ENCODE data around the gene GSDMA. TPM values are rescaled to one million over a fixed set of nuclear protein-coding genes. Genes with fewer than 3 reads are reported as not detected.

The GSDMA gene
- total RNA-seq, 5 donors from 2014 or later (not counting 1 experiment from before 2014, with no cell fraction given): 0.86 to 7.6 (median 3.4) TPM

DNA sequence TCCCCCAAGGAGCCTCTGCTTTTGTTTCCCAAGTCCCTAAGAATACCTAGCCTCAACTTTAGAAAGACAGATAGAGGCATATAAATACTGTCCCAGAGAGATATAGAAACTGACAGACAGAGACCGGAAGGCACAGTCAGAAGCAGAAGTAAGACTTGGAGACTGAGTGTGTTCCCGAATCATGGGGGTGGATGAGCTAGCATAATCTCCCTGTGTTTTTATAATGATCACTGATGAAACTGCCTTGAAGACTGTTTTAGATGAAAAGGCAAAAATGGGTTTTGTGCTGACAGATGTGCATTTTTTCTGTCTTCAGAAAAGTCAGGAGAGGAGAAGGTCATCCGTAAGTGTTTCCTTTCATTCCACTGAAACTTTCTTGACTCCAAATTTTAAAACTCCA, 9.5 kb downstream of the GSDMA start:
- no peak overlapping the region for H3K4me3 ChIP-seq (ENCODE audit: control insufficient read depth in 1 of 2, extremely low read depth in 1 of 2, low read length in 1 of 2)
- WGBS (ENCODE audit: insufficient coverage): 47% methylated on average over 2 of the region's 3 CpGs
- no peaks in the 10 kb centered on the region for H3K9me3 Mint-ChIP-seq
- H3K4me1 Mint-ChIP-seq: peaks cover 0 to 5% (median 0%) of the 10 kb centered on the region in 3 donors
- peaks cover 0 to 12% of the 10 kb centered on the region in 2 experiments for H3K4me1 ChIP-seq (ENCODE audit: control insufficient read depth in 1 of 2, extremely low read depth in 1 of 2, insufficient read depth in 2 of 2, low read length in 2 of 2)
- no peak overlapping the region for H3K27ac Mint-ChIP-seq
- ATAC-seq (replicated peaks in 1 of 4) (no peak), DNase-seq (no peak)
- no peaks in the 10 kb centered on the region for H3K36me3 ChIP-seq (ENCODE audit: control insufficient read depth in 2 of 2, extremely low read depth in 1 of 2, insufficient read depth in 1 of 2, low read length in 1 of 2)
- peaks cover 0 to 16% of the 10 kb centered on the region in 2 experiments for H3K27me3 ChIP-seq (replicated peaks in 1 of 2; ENCODE audit: control insufficient read depth in 2 of 2, extremely low read depth in 1 of 2, insufficient read depth in 2 of 2, low read length in 1 of 2)
- POLR2A ChIA-PET: no interaction called here
- no peaks in the 10 kb centered on the region for H3K36me3 Mint-ChIP-seq
- peaks cover 22 to 23% of the 10 kb centered on the region in 2 donors for H3K27me3 Mint-ChIP-seq
- H3K27ac ChIP-seq (ENCODE audit: low read length): no peak overlapping the region
- no peak overlapping the region for H3K4me3 Mint-ChIP-seq
- no peaks in the 10 kb centered on the region for H3K9me3 ChIP-seq
- CTCF ChIA-PET: no interaction called here

DNA sequence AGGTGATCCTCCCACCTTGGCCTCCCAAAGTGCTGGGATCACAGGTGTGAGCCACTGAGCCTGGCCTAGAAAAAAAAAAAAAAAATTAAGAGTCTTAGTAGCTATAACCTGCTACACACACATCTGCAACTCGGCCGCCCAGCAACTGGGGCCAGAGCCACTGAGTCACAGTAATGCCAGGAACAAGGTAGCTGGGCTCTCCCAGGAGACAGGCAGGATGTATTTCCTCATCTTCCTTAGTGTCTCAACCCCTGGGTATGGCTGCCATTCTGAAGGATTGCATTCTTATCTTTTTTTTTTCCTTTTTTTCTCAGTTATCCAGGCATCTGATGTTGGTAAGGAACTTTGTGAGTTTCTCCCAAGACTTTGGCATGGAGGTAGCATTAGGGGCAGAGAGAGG, 10.7 kb downstream of the GSDMA start:
- ATAC-seq (replicated peaks in 1 of 4): no peak
- peaks cover 22 to 23% of the 10 kb centered on the region in 2 donors for H3K27me3 Mint-ChIP-seq

GRCh38 chr17:39974433-39974832, 11.6 kb downstream of the GSDMA start:
- Mint-ChIP-seq H3K4me1 (peaks cover 0 to 3% (median 3%) of the 10 kb centered on the region in 3 donors), H3K36me3 (no peaks in the 10 kb centered on the region), H3K27ac (no peak overlapping the region), H3K27me3 (peaks cover 22 to 23% of the 10 kb centered on the region in 2 donors), H3K9me3 (no peaks in the 10 kb centered on the region), H3K4me3 (no peak overlapping the region)
- ChIA-PET CTCF (interaction anchor here (0.6 to 0.7 kb wide), 4 partner anchors 91 to 1416 kb away, joined by 3 to 9 read pairs (median 3); no protein-coding TSS in a partner anchor), POLR2A (interaction anchor here in 1 of 2 donors (0.6 to 1.0 kb wide), 2 partner anchors 12 to 20 kb away, joined by 11 to 14 read pairs; no protein-coding TSS in a partner anchor)
- 40% methylated on average over 2 of the region's 5 CpGs for WGBS (ENCODE audit: insufficient coverage)
- H3K27me3 ChIP-seq (replicated peaks in 1 of 2; ENCODE audit: control insufficient read depth in 2 of 2, extremely low read depth in 1 of 2, insufficient read depth in 2 of 2, low read length in 1 of 2): peaks cover 0 to 20% of the 10 kb centered on the region in 2 experiments
- no peaks in the 10 kb centered on the region for H3K36me3 ChIP-seq (ENCODE audit: control insufficient read depth in 2 of 2, extremely low read depth in 1 of 2, insufficient read depth in 1 of 2, low read length in 1 of 2)
- H3K9me3 ChIP-seq: no peaks in the 10 kb centered on the region
- ATAC-seq (replicated peaks in 1 of 4) (no peak), DNase-seq (no peak)
- no peaks in the 10 kb centered on the region for H3K4me1 ChIP-seq (ENCODE audit: control insufficient read depth in 1 of 2, extremely low read depth in 1 of 2, insufficient read depth in 2 of 2, low read length in 2 of 2)
- H3K4me3 ChIP-seq (ENCODE audit: control insufficient read depth in 1 of 2, extremely low read depth in 1 of 2, low read length in 1 of 2): no peak overlapping the region
- H3K27ac ChIP-seq (ENCODE audit: low read length): no peak overlapping the region

More for the DNA sequence above, 10.7 kb downstream of the GSDMA start:
- no CpG with 5 or more reads among the region's 2 CpGs for WGBS (ENCODE audit: insufficient coverage)
- Mint-ChIP-seq H3K4me3 (no peak overlapping the region), H3K36me3 (no peaks in the 10 kb centered on the region), H3K4me1 (peaks cover 0 to 3% (median 0%) of the 10 kb centered on the region in 3 donors), H3K27ac (no peak overlapping the region), H3K9me3 (no peaks in the 10 kb centered on the region)
- no peak for DNase-seq
- Histone ChIP-seq H3K27ac (ENCODE audit: low read length) (no peak overlapping the region), H3K9me3 (no peaks in the 10 kb centered on the region), H3K4me1 (ENCODE audit: control insufficient read depth in 1 of 2, extremely low read depth in 1 of 2, insufficient read depth in 2 of 2, low read length in 2 of 2) (peaks cover 0 to under 1% of the 10 kb centered on the region in 2 experiments), H3K36me3 (ENCODE audit: control insufficient read depth in 2 of 2, extremely low read depth in 1 of 2, insufficient read depth in 1 of 2, low read length in 1 of 2) (no peaks in the 10 kb centered on the region), H3K27me3 (replicated peaks in 1 of 2; ENCODE audit: control insufficient read depth in 2 of 2, extremely low read depth in 1 of 2, insufficient read depth in 2 of 2, low read length in 1 of 2) (peaks cover 0 to 16% of the 10 kb centered on the region in 2 experiments), H3K4me3 (ENCODE audit: control insufficient read depth in 1 of 2, extremely low read depth in 1 of 2, low read length in 1 of 2) (no peak overlapping the region)
- POLR2A ChIA-PET: interaction anchor here in 1 of 2 donors (0.6 kb wide), 1 partner anchor 25 kb away, joined by 4 read pairs; no protein-coding TSS in a partner anchor
- CTCF ChIA-PET: interaction anchor here (0.7 to 0.9 kb wide), 3 partner anchors 354 to 421 kb away, joined by 3 to 5 read pairs (median 5); no protein-coding TSS in a partner anchor

- Histone ChIP-seq H3K27me3 (replicated peaks in 1 of 2; ENCODE audit: control insufficient read depth in 2 of 2, extremely low read depth in 1 of 2, insufficient read depth in 2 of 2, low read length in 1 of 2) (peaks cover 0 to 13% of the 10 kb centered on the region in 2 experiments), H3K27ac (ENCODE audit: low read length) (no peak overlapping the region), H3K4me1 (ENCODE audit: control insufficient read depth in 1 of 2, extremely low read depth in 1 of 2, insufficient read depth in 2 of 2, low read length in 2 of 2) (peaks cover 2 to 7% of the 10 kb centered on the region in 2 experiments), H3K36me3 (ENCODE audit: control insufficient read depth in 2 of 2, extremely low read depth in 1 of 2, insufficient read depth in 1 of 2, low read length in 1 of 2) (no peaks in the 10 kb centered on the region), H3K9me3 (no peaks in the 10 kb centered on the region), H3K4me3 (ENCODE audit: control insufficient read depth in 1 of 2, extremely low read depth in 1 of 2, low read length in 1 of 2) (no peak overlapping the region)
- CTCF ChIA-PET: interaction anchor here in 1 of 2 donors (1.7 kb wide), 1 partner anchor 19 kb away, joined by 5 read pairs; no protein-coding TSS in a partner anchor
- Mint-ChIP-seq H3K36me3 (no peaks in the 10 kb centered on the region), H3K27ac (no peak overlapping the region), H3K9me3 (no peaks in the 10 kb centered on the region), H3K4me3 (no peak overlapping the region), H3K27me3 (peaks cover 15% of the 10 kb centered on the region in 2 donors), H3K4me1 (peaks cover 9 to 14% (median 13%) of the 10 kb centered on the region in 3 donors)
- no CpG with 5 or more reads among the region's 4 CpGs for WGBS (ENCODE audit: insufficient coverage)
- POLR2A ChIA-PET: interaction anchor here (0.7 kb wide), 3 partner anchors 29 to 275 kb away, joined by 3 to 6 read pairs (median 4); no protein-coding TSS in a partner anchor
- ATAC-seq (replicated peaks in 1 of 4): no peak
- no peak for DNase-seq
Observed at GRCh38 chr17:39975801-39976200, 13.0 kb downstream of the GSDMA start.

GRCh38 chr17:39979016-39979670, 16.3 kb downstream of the GSDMA start:
- peak overlapping the region; percentile 11 to 91 (median 54) for H3K4me3 Mint-ChIP-seq
- peak overlapping the region; percentile 36 to 65 for H3K27ac Mint-ChIP-seq
- peaks cover under 1 to 2% of the 10 kb centered on the region in 2 donors for H3K27me3 Mint-ChIP-seq
- Histone ChIP-seq H3K4me3 (ENCODE audit: control insufficient read depth in 1 of 2, extremely low read depth in 1 of 2, low read length in 1 of 2) (no peak overlapping the region), H3K9me3 (no peaks in the 10 kb centered on the region), H3K27ac (ENCODE audit: low read length) (no peak overlapping the region), H3K27me3 (replicated peaks in 1 of 2; ENCODE audit: control insufficient read depth in 2 of 2, extremely low read depth in 1 of 2, insufficient read depth in 2 of 2, low read length in 1 of 2) (peaks cover 0 to 10% of the 10 kb centered on the region in 2 experiments), H3K4me1 (ENCODE audit: control insufficient read depth in 1 of 2, extremely low read depth in 1 of 2, insufficient read depth in 2 of 2, low read length in 2 of 2) (peaks cover 13 to 20% of the 10 kb centered on the region in 2 experiments), H3K36me3 (ENCODE audit: control insufficient read depth in 2 of 2, extremely low read depth in 1 of 2, insufficient read depth in 1 of 2, low read length in 1 of 2) (peaks cover 0 to 5% of the 10 kb centered on the region in 2 donors)
- H3K9me3 Mint-ChIP-seq: no peaks in the 10 kb centered on the region
- WGBS (ENCODE audit: insufficient coverage): no CpG with 5 or more reads among the region's 5 CpGs
- ATAC-seq (replicated peaks in 1 of 4): no peak
- ChIA-PET POLR2A (interaction anchor here in 1 of 2 donors (0.7 kb wide), 1 partner anchor 361 kb away, joined by 4 read pairs; no protein-coding TSS in a partner anchor), CTCF (interaction anchor here (0.6 to 2.0 kb wide), 11 partner anchors 10 to 919 kb away, joined by 3 to 18 read pairs (median 3); partner anchors contain the start of gene WIPF2 (in 1 of the 2))
- DNase-seq: no peak
- H3K36me3 Mint-ChIP-seq: peaks cover under 1% of the 10 kb centered on the region
- peaks cover 33 to 37% (median 36%) of the 10 kb centered on the region in 3 donors for H3K4me1 Mint-ChIP-seq

GRCh38 chr17:39979893-39980350, 17.1 kb downstream of the GSDMA start:
- ATAC-seq (replicated peaks in 1 of 4): peak; percentile 5 to 21 (median 10)
- WGBS (ENCODE audit: insufficient coverage): 0% methylated on average over 6 of the region's 10 CpGs

More at GRCh38 chr17:39979893-39980350, 17.1 kb downstream of the GSDMA start:
- POLR2A ChIA-PET: interaction anchor here (0.5 to 0.7 kb wide), 2 partner anchors 26 to 180 kb away, joined by 4 to 5 read pairs; no protein-coding TSS in a partner anchor
- H3K4me3 Mint-ChIP-seq: peak overlapping the region; percentile 88 to 93 (median 91)
- Histone ChIP-seq H3K4me1 (ENCODE audit: control insufficient read depth in 1 of 2, extremely low read depth in 1 of 2, insufficient read depth in 2 of 2, low read length in 2 of 2) (peaks cover 13 to 20% of the 10 kb centered on the region in 2 experiments), H3K4me3 (ENCODE audit: control insufficient read depth in 1 of 2, extremely low read depth in 1 of 2, low read length in 1 of 2) (peak overlapping the region; percentile 62 to 96), H3K27ac (ENCODE audit: low read length) (peak overlapping the region; percentile 85), H3K27me3 (replicated peaks in 1 of 2; ENCODE audit: control insufficient read depth in 2 of 2, extremely low read depth in 1 of 2, insufficient read depth in 2 of 2, low read length in 1 of 2) (peaks cover 0 to 7% of the 10 kb centered on the region in 2 experiments), H3K36me3 (ENCODE audit: control insufficient read depth in 2 of 2, extremely low read depth in 1 of 2, insufficient read depth in 1 of 2, low read length in 1 of 2) (peaks cover 0 to 13% of the 10 kb centered on the region in 2 donors), H3K9me3 (no peaks in the 10 kb centered on the region)
- H3K36me3 Mint-ChIP-seq: peaks cover 6% of the 10 kb centered on the region
- no peaks in the 10 kb centered on the region for H3K9me3 Mint-ChIP-seq
- peak overlapping the region; percentile 93 to 97 for H3K27ac Mint-ChIP-seq
- CTCF ChIA-PET: interaction anchor here (0.6 to 3.4 kb wide), 16 partner anchors 11 to 518 kb away, joined by 3 to 29 read pairs (median 4); partner anchors contain the start of genes MED24 (in 1 of the 2) and WIPF2 (in 1 of the 2)
- DNase-seq: peak in 3 of 35 experiments; percentile 5 to 27 (median 7)
- peaks cover 39 to 40% (median 40%) of the 10 kb centered on the region in 3 donors for H3K4me1 Mint-ChIP-seq
- H3K27me3 Mint-ChIP-seq: no peaks in the 10 kb centered on the region

Data from T-cell (primary cell).